ENCODE data around the gene VPS8.

VPS8 gene

DNA sequence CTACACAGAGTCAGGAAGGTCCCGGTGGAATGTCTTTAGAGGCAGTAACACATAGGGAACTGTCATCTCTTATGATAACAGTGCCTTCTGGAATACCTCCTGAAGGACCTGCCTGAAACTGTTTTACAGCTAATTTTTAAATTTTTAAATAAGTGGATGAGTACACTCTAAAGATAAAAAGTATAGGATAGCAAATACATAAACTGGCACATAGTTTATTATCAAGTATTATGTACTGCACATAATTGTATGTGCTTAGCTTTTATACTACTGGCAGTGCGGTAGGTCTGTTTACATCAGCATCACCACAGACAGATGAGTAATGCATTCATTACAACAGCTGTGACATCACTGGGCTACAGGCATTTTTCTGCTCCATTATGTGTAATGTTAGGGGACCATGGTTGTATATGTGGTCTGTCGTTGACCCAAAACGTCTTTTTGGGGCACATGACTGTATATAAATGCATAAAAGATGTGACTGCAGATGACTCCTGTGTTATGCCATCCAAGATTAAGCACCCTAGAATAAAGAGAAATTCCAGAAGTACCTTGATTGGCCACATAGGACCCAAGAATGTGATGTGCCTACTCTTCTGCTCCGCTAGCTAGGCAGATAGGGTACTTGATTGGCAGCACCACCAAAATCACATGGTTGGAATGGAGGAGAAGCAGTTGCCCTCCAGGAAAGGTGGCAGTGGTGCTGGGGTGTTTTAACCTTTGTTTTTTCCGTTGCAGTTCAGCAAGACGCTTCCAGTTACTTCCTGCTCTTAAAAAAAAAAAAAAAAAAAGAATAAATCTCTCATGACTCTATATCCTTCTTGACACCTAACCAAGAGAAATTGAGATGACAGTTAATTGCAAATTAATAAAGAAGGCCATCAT, 3.3 kb downstream of the VPS8 start:
- no peak for DNase-seq

DNA sequence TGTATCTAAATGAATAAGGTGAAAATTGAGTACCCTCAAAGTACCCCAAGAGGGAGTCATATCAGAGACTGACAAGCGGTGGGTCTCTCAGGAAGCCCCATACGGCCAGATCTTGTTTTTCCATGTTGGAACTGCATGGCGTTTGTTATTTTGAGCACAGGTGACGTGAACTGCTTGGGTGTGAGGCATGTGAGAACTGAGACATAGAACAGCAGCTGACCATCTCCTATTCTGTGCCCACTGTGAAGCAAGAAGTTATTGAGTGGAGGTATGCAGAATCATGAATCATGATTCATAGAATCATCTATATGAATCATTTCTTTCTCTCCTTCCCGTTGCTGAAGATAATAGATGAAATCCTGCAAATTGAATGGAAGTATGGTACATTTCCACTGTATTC, 4.6 kb downstream of the VPS8 start:
- DNase-seq: no peak

DNA sequence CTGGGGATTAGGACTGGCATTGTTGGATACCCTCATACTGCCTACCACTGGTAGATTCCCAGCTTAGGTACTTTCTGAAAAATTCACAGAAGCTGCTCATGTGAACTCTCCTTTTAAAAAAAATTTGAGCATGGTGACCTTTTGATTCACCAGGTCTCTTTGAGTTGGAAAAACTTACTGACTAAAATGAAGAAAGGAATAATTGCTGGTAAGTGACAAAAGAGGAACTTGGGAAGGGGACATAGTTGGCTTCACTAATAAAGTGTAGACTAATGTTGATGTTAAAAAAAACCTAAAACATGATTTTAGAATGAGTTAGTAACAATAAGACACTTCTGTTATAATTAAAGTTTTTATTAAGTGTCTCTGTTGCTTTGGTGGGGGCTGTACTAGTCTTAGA, 8.6 kb downstream of the VPS8 start:
- DNase-seq: no peak

DNA sequence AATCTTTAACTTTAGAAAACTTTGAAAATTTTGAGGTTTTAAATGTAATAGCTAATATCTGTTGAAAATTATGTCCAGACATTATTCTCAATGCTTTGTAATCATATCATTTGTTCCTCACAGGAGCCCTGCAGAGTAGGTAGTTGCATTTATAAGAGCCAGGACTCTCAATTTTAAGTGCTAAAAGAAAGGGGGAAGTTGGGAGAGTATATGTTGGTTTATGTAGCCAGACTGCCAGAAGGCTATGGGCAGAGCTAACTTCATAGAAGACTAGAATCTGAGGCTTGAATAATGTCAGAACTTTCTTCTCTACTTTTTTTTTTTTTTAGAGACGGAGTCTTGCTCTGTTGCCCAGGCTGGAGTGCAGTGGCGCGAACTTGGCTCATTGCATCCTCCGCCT, 9.1 kb downstream of the VPS8 start:
- DNase-seq: no peak

DNA sequence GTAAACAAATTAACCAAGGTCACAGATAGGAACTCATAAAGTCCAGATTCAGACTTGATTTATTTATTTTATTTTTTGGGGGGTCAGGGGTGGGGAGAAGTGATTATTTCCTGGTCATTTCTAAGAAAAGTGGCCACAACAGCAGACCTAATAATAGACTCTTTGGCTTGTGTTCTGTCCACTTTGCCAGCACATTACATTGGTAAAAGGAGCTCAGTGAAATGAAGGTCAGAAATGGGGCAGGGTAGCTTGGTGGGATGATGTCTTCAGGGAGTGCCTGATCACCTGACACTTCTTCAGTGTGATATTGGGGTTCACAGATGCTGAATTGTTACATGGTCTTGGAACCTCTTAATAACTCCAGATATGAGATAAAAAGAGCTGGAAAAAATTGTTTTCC, 10.1 kb downstream of the VPS8 start:
- DNase-seq: no peak

DNA sequence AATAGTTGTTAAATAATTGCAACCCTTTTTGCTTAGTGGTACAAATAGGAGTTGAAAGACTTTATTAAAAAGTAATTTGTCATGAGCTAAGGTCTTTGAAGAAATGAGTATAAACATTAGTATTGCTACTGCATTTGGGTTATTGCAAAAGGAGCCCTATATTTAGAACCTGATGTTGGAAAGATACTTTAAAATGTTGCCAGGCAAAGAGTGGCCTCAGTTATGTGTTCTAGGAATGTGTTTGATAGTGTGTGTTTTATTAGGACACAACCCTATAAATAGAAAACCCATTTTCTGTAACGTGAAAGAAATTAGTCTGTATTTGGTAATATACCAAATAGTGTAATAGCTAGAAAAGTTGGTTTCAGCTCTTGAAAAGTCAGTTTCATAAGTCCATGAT, 10.7 kb downstream of the VPS8 start:
- no peak for DNase-seq

DNA sequence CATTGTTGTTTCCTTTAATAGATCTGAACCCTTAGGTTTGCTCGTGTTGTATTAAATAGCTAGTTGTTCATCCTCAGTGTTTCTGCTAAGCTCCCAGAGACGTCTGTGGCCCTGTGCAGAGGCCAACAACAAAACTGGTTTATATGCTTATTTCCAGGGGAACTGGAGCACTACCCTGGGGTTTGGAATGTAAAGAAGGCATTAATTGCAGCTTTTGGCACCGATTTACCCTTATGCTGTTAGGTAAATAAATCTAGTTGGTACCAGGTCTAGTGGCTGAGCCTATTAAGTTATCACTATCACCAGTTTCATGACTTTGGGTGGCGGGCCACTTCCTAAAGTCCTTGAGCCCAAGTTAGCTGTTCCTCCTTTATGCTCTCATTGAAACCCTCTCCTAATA, 12.0 kb downstream of the VPS8 start:
- DNase-seq: no peak

DNA sequence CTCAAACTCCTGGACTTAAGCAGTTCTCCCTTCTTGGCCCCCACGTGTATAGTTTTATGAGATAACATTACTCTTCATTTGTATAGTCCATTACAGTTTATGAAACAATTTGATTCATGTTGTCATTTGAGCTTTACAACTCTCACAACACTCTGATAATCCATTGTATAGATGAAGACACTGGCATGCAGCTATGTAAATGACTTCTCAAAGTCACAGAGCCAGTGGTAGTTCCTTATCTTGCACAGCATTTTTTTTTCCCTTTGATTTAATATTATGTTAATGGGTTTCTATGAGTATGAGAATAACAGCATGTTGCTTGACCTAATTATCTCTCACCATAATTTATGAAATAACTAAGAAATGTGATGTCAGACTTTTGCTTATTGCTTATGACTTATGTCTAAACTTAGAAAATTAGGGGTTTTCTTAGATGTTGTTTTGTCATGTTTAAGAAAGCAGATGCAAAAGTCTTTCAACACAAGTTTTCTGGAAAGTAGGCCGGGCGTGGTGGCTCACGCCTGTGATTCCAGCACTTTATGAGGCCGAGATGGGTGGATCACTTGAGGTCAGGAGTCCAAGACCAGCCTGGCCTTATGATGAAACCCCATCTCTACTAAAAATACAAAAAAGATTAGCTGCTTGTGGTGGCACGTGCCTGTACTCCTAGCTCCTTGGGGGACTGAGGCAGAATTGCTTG, 13.3 kb downstream of the VPS8 start:
- DNase-seq: no peak

DNA sequence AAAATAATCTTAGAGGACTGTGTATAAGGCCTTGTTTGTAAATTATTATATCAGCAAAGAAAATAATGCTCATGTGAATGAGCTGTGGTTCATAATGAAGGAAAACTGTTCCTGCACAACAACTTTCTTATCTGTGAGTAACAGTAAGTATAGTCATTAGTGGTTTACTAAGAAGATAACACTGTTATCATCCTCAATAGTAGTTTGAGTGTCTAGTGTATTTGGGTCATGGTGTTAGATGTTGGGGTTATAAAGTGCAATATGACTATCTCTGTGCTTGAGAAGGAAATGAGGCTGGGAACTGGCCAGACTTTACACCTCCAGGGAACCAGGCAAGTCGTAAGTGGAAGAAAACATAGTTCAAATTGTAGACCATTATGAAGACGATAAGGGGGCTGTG, 15.6 kb downstream of the VPS8 start:
- DNase-seq: no peak

DNA sequence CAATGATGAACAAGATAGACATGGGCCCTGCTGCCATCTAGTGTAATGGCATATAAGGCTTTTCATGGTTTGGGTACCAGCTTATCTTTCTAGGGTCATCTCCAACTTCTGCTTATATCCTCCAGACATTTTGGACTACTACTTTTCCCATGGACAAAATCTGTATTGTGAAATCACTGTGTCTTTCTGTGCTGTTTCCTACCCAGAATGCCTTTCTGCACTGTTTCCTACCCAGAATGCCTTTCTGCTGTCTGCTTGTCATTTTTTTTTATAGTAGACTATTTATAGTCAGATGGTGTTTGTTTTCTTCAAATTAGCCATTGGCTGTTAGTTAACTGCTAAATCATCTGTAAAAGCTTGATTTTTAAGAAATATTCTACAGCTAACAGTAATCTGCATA, 20.1 kb downstream of the VPS8 start:
- no peak for DNase-seq

DNA sequence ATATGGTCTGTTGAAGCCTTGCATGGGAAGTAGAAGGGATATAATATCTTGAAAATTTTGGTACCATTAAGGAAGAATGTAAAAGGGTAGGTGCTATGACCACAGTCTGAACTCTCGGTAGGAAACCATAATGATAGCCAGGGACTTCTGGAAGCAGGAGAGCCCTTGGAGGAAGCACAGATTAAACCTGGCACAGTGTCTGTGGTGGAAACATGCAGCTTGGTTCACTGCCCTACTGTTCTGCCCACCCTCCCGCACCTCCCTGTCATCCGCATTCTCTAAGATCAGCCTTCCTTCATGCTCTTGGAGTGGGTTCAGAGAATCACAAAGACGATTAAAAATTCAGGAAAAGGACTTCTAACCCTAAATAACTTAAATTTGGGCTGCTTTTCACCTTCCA, 20.9 kb downstream of the VPS8 start:
- no peak for DNase-seq

DNA sequence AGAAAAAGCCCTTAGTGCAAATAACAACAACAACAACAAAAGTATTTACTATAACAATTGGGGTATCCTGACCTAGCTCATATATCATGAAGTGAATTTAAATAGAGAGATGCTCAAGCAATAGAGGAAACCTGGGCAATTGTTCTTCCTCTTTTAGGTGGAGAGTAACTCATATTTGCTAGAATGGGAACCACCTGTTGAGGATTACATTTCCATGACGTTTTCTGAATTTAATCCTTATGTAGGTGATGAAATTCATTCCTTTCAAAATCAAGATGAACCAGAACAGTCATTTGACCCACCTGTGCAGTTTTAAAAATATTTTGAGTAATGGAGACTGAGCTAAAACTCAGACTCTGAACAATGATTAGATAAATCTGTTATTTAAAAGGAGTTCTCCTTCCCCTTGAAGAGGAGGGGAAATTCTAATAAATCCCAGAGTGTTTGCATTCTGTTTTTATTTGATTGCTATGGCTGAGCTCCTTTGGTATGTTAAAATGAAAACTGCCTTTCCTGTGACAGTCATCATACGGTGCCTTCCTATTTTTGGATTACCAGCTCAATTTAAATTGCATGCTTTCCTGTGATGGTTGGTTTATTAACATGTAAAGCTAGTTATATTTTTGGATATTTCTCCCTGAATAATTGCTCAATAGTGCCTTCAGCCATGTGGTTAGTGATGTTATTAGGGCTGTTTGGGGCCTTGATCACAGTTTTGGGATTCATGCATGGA, 24.3 kb downstream of the VPS8 start:
- DNase-seq: no peak

DNA sequence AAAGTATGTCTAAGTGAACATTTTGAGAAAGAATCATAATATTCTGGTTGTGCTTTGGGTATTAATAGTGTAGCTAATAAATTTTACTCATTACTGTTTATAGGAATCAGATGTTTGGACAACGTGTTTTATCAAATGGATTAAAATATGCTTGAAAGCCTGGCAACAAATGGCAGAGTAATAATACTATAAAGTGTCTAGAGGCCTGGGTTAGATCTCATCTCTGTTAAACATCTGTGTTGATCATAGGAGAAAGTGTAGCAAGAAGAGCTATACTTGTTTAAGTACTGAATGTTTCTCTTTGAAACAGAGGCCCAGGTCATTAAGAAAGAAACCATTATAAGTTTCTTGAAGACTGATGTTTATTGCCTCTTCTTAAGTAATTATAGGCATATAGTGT, 30.5 kb downstream of the VPS8 start:
- DNase-seq: no peak

DNA sequence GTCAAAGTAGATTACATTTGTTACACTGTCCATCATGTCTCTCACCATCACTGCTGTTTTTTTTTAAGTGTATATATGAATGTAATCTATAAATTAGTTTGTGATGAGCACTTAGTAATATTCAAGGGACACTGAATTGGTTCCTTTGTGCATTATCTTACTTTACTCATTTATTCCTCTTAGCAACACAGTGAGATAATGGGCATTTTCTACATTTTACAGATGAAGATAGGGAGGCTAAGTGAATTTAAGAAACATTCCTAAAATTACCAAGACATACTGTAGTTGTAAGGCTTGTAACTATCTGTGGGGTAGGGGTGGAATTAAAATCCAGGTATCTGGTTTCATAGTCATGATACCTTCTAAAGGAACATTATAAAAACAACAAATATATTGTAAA, 33.9 kb downstream of the VPS8 start:
- DNase-seq: no peak

DNA sequence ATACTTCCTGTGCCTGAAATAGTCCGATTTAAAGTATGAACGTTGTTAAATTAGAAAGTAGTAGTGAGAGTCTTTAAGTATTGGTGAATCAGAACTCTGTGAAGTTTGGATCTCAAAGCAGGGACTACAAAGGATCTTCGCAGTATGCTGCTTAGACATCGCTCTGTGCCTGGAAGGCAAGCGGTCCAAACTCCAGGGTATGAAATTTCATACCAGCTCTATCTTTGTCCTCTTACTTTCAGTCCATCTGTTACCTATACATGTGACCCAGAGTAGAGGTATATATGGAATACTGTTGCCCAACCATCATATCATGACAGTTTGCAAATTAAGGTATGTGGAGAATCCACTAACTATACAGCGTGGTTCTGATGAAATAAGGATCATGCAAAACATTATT, 34.5 kb downstream of the VPS8 start:
- DNase-seq: no peak

DNA sequence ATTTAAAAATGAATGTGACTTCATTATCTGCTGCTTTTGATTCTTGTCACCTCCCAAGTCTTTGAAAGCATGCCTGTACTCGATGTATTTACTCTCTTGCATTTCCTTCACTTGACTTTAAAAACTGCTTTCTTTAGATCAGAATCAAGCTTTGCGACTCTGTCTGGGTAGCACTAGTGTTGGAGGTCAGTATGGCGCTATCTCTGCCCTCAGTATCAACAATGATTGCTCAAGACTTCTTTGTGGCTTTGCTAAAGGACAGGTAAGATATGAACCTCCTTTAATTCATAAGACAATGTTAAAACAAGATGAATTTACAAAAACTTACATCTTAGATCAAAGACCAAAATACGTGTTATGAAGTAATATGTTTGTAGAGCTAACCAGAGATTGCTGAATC, 37.0 kb downstream of the VPS8 start:
- DNase-seq: no peak

DNA sequence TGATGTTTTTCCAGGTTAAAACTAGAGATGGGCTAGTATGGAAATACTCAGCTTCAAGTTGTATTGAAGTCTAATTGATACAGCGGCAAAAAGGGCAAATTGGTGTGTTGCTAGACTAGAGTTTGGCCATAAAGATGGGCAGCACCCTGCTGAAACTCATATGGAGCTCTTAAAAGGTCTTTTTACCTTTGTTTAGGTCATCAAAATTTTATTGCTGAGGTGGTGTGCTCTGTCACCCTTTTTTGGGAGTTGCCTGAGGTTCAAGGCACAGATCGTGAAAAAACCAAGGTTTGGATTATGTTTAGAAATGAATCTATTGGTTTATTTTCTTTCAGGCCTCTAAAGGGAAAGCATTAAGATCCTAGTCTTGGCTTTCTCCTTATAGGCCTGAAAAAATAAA, 38.2 kb downstream of the VPS8 start:
- no peak for DNase-seq

DNA sequence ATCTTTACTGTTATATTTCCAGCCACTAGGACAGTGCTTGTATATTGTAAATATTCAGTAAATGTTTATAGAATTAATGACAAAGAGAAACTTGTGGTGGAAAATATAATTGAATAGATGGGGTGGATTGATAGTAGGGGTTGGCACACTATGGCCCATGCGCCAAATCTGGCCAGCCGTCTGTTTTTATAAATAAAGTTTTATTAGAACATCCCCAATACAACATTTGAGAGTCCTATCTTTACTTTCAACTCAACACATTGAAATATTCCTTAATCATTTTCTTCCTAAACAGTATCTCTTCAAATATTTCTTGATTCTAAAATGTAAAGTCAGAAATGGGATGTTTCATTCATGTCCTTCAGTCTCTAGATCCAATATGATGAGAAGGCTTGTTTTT, 45.1 kb downstream of the VPS8 start:
- no peak for DNase-seq

DNA sequence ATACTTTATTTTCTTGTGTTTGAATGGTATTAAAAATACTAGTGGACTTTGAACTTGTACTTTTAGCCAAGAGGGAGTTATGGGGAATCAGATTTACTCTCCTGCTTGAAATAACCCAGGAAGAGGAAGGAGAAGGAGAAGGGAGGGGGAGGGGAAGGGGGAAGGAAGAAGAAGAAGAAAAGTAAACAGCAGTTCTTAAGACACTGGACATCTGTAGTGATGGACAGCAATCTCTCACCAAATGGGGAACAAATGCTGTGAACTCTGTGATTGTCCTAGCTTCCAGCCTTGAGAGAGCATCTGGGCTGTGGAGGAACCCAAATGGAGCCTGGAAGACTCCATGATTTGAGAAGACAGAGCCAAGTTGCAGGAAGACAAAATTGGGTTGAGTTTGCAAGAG, 52.0 kb downstream of the VPS8 start:
- DNase-seq: no peak

DNA sequence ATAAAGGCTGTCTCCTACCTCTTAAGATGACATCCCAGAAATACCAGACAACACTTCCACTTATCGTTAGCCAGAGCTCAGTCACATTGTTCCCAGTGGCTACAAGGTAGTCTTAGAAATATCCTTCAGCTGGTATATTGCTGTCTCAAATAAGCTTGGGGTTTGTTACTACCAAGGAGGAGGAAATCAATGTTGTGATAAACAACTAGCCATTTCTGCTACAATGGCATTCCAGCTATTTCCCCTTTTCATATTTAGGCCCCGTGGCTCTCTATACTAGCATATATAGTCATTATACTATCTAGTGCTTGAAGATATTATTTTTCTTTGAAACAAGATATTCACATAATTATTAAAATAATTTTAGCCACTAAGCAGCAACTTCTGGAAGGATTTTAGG, 56.5 kb downstream of the VPS8 start:
- DNase-seq: no peak

DNA sequence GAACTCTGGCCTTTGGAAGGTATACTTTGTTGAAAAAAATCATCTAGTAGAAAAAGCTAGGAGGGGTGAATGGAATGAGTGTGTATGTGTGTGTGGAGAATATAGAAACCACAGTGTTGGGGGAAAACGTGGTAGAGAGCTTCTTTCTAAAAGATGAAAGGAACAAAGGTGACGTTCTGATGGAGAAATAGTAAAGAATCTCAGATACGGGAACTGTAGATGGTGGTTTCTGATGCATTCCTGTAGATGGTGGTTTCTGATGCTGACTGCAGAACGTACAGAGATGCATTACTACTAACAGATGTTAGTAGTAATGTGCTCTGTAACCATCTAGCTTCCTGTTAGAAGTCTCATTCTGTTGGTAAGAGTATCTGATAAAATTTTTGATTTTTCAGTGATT, 60.2 kb downstream of the VPS8 start:
- DNase-seq: no peak

DNA sequence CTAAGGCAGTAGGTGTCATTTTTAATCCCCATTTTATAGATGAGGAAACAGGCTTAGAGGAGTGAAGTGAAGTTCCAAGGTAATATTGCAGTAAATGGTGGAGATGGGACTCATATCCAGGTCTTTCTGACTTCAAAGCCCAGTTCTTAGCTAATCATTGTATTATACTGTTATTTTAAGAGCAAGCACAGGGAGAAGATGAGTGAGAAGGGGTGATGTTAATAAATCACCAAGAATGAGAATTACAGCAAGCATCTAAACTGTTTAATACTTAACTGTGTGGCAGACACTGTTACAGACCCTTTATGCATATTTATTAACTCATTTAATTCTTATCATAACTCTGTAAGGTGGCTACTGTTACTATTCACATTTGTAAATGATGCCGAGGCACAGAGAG, 61.2 kb downstream of the VPS8 start:
- DNase-seq: no peak

DNA sequence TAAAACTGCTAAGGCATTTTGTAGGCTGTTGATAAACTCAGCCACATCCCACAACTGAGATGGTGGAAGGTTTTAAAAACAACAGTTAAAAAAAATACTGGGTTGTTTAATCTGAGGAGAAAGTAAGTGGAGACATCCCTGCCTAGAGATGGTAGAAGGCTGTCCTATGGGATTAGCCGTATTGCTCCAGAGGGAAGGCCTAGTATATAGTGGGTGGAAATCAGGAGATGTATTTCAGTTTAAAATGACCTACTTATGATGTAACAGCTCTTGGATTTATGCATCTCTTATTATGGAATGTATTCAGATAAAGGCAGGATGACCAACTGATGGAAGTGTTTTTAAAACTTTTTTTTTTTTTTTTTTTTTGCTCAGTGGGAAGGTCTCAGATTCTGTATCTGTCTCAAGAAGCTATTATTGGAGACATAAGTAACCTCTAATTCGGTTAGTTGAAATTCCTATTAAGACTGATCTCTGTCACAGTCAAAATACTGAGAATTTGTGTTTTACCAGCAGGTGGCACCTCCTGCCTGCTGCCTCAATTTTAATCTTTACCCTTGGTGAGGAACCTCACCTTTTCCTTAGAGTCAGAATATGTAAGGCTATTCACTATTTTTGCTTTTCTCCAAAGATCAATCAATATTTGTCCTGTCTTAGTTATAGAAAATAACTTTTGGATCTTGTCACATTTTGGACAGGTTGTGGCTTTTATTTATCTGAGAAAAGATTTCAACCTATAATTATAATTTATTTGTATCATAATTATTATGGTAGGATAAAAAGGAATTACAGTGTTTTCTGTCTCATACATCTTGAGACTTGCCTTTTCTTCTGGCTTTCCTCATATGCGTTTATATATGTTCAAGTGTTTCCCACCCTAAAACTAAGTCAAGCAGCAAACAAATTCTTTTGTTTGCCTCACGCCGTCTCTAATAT, 63.0 kb downstream of the VPS8 start:
- no peak for DNase-seq
